ENCODE data around the gene SSBP3.

GRCh38 chr1:54394104-54394503 lies 12.1 kb downstream of the SSBP3 start:
- TF ChIP-seq CTCF (IDR thresholded peaks at IDR 0.05) (no peak), ERG (CRISPR knock-in tag; IDR thresholded peaks at IDR 0.05) (no peak), JUN (CRISPR knock-in tag; IDR thresholded peaks at IDR 0.05) (no peak), IRF2 (CRISPR knock-in tag; IDR thresholded peaks at IDR 0.05; ENCODE audit: borderline replicate concordance, low read depth) (no peak), GTF2I (CRISPR knock-in tag; conservative IDR thresholded peaks at IDR 0.05) (no peak), E2F5 (CRISPR knock-in tag; IDR thresholded peaks at IDR 0.05) (no peak)

Data from WTC11 (cell line).